Subcutaneous adipose tissue (tissue), 4 donors: Measurements from ENCODE around the gene MEF2D. TPM values are rescaled to one million over a fixed set of nuclear protein-coding genes. Genes with fewer than 3 reads are reported as not detected.

Experiments
- CTCF ChIP-seq: fragments of 450-650 bp; IDR thresholded peaks from one replicate; pipeline ENCODE4 v1.5.1; 2016; ENCODE audit warnings: low read depth, mild to moderate bottlenecking, control low read depth, antibody characterized with exemption, moderate library complexity
- total RNA-seq, 4 donors: library from RNA; depleted of rRNA; stranded (reverse); fragments of >200 nt; gene quantifications; one replicate each; pipeline ENCODE4 v1.1.0, GENCODE V29; 2016

MEF2D gene
- 10 to 100 TPM; 18.9 to 46.5 (median 24.8) TPM for total RNA-seq

- TF ChIP-seq CTCF: no peak
These were observed at the start of gene MEF2D for GRCh38 chr1:156500543-156500792. Gene MEF2D (minus strand): TSS chr1:156500775. CDS start chr1:156483292, 17,483 bp downstream.

- no peak for TF ChIP-seq CTCF
These were observed 49.8 kb upstream of the MEF2D start for GRCh38 chr1:156550346-156550745.

GRCh38 chr1:156549831-156550230 lies 49.3 kb upstream of the MEF2D start:
- no peak for TF ChIP-seq CTCF

GRCh38 chr1:156549390-156549789 lies 48.8 kb upstream of the MEF2D start:
- TF ChIP-seq CTCF: no peak

- no peak for TF ChIP-seq CTCF
These were observed 47.4 kb upstream of the MEF2D start for GRCh38 chr1:156547982-156548381.

GRCh38 chr1:156547434-156547833 lies 46.9 kb upstream of the MEF2D start:
- TF ChIP-seq CTCF: no peak

- no peak for TF ChIP-seq CTCF
These were observed 45.7 kb upstream of the MEF2D start for GRCh38 chr1:156546267-156546666.

GRCh38 chr1:156544592-156545102 lies 44.1 kb upstream of the MEF2D start:
- TF ChIP-seq CTCF: no peak
